GM20000 (cell line): ENCODE data around the gene TMEM183A.

Experiments
- DNase-seq: peaks from one replicate; pipeline ENCODE4 v3.0.0; 2012; ENCODE audit warnings: low spot score
- TF ChIP-seq, protein P1 (sequence below): IDR thresholded peaks from 2 replicates; pipeline ENCODE4 v1.5.1; 2012; ENCODE audit warnings: mild to moderate bottlenecking, control low read depth; ENCODE audit errors: extremely low read depth, missing control alignments

Gene TMEM183A

DNA sequence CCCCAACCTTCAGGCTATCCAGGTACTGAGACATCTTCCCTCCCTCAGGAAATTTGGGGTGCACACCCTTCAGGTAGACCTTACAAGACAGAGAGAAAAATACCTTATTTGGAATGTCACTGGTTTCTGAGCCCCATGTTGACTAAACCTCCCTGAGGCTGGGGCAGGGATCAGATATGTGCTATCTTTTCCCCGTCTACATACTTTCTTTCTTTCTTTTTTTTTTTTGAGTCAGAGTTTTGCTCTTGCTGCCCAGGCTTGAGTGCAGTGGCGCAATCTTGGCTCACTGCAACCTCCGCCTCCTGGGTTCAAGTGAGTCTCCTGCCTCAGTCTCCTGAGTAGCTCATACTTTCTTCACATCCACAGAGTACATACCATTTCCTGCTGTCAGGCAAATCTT, 41.8 kb upstream of the TMEM183A start:
- TF ChIP-seq, protein P1, sequence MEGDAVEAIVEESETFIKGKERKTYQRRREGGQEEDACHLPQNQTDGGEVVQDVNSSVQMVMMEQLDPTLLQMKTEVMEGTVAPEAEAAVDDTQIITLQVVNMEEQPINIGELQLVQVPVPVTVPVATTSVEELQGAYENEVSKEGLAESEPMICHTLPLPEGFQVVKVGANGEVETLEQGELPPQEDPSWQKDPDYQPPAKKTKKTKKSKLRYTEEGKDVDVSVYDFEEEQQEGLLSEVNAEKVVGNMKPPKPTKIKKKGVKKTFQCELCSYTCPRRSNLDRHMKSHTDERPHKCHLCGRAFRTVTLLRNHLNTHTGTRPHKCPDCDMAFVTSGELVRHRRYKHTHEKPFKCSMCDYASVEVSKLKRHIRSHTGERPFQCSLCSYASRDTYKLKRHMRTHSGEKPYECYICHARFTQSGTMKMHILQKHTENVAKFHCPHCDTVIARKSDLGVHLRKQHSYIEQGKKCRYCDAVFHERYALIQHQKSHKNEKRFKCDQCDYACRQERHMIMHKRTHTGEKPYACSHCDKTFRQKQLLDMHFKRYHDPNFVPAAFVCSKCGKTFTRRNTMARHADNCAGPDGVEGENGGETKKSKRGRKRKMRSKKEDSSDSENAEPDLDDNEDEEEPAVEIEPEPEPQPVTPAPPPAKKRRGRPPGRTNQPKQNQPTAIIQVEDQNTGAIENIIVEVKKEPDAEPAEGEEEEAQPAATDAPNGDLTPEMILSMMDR: no peak

DNA sequence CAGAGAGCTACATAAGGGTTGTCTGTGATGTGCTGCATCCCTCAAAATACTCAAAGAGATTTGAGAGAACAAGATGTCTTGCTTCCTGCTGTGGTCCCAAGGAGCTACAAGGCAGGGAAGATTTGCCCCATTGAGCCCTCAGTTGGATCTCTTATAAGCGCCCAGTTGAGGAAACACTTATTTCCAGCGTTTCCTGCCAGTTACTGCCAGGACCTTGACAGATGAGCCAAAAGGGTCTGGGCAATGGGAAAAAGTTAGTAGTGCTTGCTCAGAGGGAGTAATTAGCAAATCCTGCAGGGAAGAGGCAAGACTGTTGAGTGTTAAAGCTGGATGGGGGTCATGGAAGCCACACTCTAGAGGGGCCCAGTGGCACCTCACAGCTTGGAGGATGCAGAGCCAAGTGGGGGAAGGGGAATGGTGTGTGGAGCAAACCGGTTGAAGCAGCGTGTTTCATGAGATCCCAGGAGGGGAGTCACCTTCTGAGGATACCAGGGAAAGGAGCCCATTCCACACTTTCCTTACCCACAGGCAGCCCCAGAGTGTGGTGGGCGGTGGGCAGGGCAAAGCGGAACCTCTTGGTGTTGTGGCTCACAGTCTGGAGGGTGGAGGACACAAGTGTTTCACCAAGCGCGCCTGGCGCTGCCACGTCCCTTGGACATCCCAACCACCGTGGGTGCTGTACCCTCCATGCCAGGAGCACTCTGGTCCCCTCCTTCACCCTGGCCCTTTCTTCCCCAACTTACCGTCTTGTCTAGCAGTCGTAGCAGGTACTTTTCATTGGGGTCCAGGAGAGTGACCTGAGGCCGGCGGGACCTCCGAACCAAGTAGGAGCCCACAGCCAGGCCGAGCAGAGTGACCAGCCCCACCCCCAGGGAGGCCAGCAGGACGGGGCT, 40.9 kb upstream of the TMEM183A start:
- TF ChIP-seq, protein P1: no peak
- no peak for DNase-seq

More for the DNA sequence above, 41.8 kb upstream of the TMEM183A start:
- no peak for DNase-seq

DNA sequence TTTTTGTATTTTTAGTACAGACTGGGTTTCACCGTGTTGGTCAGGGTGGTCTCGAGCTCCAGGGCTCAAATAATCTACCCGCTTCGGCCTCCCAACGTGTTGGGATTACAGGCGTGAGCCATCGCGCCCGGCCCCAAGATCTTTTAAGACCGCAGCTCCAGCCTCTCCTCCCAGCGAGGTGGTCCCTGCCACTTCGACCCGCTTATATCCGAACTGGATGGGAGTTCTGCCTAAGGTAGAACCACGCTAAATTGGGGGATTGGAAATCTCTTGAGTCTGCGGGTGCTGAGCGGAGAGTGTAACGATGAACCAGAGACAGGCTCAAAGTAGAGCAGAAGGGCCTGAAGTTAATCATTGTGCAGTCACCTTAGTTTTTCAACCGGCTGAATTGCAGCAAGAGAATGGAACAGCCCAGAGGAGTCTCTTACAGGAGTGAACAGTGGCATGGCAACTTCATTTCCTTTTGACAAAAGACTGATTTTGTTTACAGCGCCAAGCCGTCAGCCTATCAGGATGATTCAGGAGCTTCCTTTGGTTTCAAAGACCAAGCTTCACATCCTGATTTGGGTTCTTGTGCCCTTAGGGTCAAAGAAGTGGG, 39.4 kb upstream of the TMEM183A start:
- DNase-seq: peak; percentile 49
- TF ChIP-seq, protein P1: no peak

DNA sequence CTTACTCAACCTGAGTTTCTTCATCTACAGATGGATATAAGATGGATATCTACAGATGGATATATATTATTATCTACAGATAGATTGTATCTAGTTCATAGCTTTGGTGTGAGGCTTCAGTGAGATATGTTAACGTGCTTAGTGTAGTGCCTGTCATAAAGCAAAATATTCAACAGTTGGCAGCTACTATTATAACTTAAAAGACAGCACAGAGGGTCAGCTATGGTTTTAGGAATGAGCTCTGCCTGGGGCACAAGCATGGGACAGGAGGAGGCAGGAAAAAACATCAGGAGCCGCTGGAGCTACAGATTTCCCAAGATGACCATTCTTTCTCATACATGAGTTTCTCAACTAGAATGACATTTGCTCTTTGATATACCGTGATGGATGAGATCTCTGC, 38.8 kb upstream of the TMEM183A start:
- TF ChIP-seq, protein P1: no peak
- DNase-seq: no peak

DNA sequence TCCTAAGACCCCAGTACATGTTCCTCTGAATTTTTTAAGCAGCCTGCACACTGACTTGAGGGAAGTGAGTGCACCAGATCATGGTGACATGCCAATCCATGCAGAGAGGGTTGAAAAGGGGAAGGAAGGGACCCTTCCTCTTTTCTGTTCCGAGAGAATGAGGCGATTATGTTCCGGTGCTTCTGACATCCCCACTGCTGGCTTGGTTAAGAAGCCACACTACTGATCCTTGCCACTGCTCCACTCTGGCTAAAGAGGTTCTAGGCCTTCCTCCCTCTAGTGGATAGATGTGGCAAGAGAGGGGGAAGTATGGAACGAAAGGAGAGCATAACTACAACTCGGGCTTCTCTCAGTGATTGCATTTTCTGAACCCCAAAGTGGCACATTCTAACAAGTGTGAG, 38.3 kb upstream of the TMEM183A start:
- peak; percentile 74 for DNase-seq
- TF ChIP-seq, protein P1: peak; percentile 43

DNA sequence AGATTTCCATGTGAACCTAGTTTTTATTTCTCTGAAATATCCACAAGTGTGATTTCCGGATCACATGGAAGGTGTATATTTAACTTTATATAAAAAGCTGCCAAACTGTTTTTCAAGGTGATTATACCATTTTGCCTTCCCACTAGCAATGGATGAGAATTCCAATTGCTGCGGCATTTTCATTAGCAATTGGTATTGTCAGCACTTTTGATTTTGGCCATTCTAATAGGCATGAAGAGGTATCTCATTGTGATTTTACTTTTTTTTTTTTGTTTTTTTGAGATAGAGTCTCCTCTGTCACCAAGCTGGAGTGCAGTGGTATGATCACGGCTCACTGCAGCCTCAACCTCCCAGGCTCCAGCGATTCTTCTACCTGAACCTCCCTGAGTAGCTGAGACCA, 35.1 kb upstream of the TMEM183A start:
- TF ChIP-seq, protein P1: no peak

DNA sequence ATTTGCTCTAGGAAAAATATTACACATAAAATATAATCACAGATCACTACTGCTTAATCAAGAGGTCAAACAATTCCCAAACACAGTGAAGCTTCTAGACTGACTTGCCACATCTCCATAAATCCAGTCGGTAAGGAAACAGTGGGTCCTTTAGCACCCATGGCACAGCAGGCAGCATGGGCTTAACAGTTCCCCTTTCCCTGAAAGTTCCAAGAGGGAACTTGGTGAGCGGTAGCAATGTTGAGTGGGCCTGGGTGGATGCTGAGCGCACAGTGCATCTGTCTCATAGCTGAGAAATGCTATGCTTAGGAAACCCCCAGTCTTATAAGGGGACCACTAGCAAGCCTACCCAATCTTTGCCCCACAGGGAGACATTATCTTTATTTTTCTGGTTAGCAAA, 32.3 kb upstream of the TMEM183A start:
- no peak for DNase-seq
- TF ChIP-seq, protein P1: no peak

More for the DNA sequence above, 35.1 kb upstream of the TMEM183A start:
- no peak for DNase-seq
